Posterior cingulate gyrus (tissue), 11 donors: ENCODE results near the gene AGRN.
A peak's percentile ranks its signal among the peaks of the same experiment; 100 is the strongest.
"Not testable (repeated sequence)": the region's sequence is repeated elsewhere in the genome, so short reads cannot be mapped to it uniquely, and the experiment has no call there.

Experiments used
- DNase-seq, 10 donors: peaks; one replicate each; pipeline versions ENCODE4 v3.0.0 to v3.0.0-alpha.2; 2020 to 2021; ENCODE audit warnings: mixed read lengths in 3 of 10
- intact Hi-C: fragments of 100-400 bp; cut with DNase I; formaldehyde crosslinking; loops from one replicate; pipeline ENCODE4 v1.15.1; 2023

The AGRN gene

DNA sequence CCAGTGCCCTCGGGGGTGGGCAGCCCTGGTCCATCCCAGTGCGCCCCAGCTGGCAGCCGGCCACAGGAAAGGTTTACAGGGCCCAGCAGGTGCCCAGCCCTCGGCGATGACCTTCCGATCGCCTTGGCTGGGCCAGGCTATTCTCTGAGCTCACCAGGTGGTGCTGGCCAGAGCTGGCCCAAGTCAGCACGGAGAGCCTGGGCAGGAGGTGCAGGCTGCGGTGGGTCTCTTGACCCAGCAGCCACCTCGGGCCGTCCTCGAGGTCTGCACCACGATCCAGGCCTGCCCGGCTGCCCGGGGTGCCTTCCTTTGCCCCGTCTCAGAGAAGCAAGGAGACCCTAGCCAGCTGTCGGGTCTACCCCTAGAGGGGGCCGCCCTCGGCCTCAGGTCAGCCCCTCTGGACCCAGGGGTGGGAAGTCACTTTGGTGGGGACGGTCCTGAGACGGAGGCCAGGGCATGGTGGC, 38.4 kb upstream of the AGRN start:
- intact Hi-C loops = no loop called here
- peak in 1 of 10 donors; percentile 77 for DNase-seq

DNA sequence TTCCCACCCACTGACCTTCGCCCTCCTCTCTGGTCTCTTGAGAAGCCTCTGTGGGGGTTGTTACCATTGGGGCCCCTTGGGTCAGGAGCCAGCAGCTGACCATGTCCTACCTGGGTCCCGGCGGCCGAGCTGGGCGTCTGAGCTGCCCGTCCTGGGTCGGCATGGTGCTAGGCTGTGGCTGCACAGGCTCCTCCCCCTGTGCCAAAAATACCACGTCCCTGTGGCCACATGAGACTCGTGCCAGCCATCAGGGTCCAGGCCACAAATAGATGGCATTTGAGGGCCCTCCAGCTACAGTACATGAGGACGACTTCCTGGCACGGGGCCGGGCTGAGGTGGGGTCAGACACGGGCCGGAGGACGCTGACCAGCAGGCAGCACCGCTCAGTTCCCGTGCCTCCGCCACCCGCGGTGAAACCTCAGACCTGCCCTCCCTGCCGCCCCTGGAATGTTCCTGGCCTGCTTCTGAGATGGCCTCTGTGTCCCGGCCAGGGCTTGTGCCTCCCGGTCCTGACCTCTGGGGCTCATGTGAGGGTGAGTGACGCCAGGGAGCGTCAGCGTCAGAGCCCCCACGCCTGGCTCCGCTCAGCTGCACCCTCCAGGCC, 37.9 kb upstream of the AGRN start, which contains the start of gene PERM1:
PERM1 (minus strand) TSS at position 139 of the 604 bp plus-strand sequence. CDS start 1,064 bp downstream, outside the sequence.
- peak in 1 of 10 donors; percentile 75 for DNase-seq
- intact Hi-C loops = no loop called here

DNA sequence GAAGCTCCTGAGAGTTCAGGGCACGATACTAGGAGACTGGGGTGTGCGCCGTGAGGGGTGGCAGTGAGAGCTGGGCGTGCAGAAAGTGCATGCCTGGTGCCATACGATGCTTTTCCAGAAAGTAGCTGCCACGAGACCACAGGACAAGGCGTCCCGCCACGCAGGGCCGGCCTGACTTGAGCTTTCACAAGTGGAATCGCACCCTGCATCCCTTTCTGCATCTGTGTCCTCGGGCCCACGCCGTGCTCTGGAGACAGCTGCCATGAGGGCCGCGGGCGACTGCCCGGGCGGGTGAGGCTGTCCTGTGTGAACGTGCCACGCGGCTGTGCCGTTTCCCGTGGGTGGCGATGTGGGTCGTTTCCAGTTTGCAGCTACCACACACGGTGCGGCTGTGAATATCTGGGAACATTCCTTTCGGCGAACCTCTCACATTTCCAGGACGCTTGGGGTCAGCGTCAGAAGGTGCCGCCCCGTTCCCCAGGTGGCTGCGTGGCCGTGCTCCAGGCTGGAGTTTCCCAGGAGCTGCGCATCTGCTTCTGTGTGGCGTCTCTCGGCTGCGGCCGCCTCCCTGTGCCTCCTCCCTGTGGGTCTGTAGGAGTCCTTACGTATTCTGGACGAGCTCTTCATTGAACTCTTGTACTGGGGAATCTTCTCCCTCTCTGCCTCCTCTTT, 37.0 kb upstream of the AGRN start:
- DNase-seq = peak in 1 of 10 donors; percentile 81
- intact Hi-C loops = no loop called here

DNA sequence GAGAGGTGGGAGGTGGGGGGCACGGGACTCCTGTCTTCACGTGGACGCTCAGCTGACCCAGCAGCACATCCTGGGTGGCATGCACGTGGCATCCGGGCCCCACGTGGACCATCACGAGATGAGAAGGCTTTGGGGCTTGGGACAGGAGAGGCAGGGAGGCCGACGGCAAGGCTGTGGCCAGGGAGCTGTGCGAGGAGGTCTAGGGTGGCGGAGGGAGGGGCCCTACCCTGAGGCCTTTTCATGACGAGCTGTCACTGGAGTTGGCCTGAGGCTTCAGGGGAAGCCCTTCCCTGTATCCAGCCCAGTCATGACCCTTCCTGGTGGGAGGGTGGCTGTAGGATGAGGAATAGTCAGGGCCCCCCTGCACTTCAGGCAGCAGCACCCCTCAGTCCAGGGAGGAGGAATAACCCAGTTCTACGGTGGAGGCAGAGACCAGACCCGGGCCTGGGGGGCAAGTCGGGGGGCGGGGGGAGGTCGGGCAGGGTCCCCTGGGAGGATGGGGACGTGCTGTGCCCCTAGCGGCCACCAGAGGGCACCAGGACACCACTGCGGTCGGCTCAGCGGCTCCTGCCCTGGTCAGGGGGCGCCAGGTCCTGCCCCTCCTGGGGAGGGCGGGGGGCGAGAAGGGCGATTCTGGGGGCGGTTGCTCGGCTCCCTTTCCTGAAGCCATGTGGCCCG, 36.0 kb upstream of the AGRN start:
- peak in 4 of 10 donors; percentile 50 to 92 (median 64) for DNase-seq
- intact Hi-C loops = loop anchor here (1.0 to 2.0 kb wide), 2 partner anchors 17 to 79 kb away; no protein-coding TSS in a partner anchor

DNA sequence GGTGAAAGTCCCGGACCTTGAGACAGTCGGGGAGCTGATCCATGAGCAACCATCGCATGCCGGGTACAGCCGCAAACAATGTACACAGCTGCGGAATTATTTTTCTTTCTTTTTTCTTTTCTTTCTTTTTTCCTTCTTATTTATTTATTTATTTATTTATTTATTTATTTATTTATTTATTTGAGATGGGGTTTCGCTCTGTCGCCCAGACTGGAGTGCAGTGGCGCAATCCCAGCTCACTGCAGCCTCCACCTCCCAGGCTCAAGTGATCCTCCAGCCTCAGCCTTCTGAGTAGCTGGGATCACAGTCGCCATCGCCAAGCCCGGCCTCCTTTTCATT, 35.5 kb upstream of the AGRN start:
- peak in 1 of 10 donors; percentile 35 for DNase-seq
- intact Hi-C loops = loop anchor here (1.0 to 2.0 kb wide), 2 partner anchors 17 to 78 kb away; no protein-coding TSS in a partner anchor

DNA sequence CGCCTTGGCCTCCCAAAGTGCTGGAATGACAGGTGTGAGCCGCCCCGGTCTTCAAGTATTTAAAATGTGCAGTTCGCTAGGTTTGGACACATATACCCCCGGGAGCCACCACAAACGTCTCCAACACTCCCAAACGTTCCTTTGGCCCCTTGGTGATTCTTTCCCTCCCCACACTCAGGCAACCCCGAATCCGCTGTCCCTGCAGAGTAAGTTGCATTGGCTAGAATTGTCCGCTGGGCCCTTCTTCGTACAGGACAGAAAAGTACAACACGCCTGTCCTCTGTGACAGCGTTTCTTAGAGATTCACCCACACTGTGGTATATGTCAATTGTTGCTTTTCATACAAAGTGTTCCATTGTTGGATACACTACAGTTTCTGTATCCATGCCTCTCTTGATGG, 34.8 kb upstream of the AGRN start:
- peak in 1 of 10 donors; percentile 61 for DNase-seq
- intact Hi-C loops = loop anchor here (2.0 kb wide), 1 partner anchor 78 kb away; no protein-coding TSS in a partner anchor

DNA sequence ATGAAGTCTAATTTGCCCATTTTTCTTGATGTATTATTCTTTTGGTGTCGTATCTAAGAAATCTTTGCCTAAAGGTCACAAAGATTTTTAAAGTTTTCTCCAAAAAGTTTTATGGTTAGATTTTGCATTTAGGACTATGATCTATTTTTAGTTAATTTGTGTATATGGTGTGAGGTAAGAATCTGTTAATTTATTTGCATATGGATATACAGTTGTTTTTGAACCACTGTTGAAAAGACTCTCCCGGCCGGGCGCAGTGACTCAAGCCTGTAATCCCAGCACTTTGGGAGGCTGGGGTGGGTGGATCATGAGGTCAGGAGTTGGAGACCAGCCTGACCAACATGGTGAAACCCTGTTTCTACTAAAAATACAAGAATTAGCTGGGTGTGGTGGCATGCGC, 31.9 kb upstream of the AGRN start:
- intact Hi-C loops, DNase-seq: not testable (repeated sequence)

DNA sequence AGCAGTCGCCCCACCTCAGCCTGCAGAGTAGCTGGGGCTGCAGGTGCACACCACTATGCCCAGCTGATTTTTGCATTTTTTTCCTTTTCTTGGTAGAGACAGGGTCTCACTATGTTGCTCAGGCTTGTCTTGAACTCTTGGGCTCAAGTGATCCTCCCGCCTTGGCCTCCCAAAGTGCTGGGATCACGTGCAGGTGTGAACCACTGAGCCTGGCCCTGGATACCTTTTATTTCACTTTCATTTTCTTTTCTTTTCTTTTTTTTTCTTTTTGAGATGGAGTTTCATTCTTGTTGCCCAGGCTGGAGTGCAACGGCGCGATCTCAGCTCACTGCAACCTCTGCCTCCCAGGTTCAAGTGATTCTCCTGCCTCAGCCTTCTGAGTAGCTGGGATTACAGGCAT, 28.6 kb upstream of the AGRN start:
- intact Hi-C loops = not testable (repeated sequence)

DNA sequence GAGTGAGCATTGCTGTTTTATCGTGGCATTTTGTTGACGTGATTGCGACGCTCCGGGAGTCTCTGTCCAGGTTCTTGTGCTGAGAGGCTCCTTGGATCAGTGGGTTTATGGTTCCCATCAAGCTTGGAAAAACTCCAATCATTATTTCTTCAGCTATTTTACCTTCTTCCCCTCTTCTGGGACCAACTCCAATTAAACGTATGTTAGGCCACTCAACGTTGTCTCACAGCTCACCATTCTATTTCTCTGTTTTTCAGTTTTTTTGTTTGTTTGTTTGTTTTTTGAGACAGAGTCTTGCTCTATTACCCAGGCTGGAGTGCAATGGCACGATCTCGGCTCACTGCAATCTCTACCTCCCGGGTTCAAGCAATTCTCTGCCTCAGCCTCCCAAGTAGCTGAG, 28.0 kb upstream of the AGRN start:
- peak in 1 of 10 donors; percentile 32 for DNase-seq
- intact Hi-C loops = no loop called here

More for the DNA sequence above, 28.6 kb upstream of the AGRN start:
- DNase-seq = not testable (repeated sequence)

DNA sequence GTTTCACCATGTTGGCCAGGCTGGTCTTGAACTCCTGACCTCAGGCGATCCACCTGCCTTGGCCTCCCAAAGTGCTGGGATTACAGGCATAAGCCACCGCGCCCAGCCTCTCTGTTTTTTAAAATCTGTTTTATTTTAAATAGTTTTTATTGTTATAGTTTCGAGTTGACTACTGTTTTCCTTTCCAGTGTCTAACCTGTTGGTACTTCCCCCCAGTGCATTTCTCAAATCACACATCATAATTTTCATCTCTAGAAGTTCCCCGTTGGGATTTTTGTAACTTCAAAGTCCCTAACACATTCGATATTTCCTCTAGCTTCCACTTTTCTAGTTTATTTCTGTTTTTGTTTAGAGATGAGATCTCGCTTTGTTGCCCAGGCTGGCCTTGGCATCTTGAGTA, 27.6 kb upstream of the AGRN start:
- no peak for DNase-seq
- intact Hi-C loops = no loop called here

DNA sequence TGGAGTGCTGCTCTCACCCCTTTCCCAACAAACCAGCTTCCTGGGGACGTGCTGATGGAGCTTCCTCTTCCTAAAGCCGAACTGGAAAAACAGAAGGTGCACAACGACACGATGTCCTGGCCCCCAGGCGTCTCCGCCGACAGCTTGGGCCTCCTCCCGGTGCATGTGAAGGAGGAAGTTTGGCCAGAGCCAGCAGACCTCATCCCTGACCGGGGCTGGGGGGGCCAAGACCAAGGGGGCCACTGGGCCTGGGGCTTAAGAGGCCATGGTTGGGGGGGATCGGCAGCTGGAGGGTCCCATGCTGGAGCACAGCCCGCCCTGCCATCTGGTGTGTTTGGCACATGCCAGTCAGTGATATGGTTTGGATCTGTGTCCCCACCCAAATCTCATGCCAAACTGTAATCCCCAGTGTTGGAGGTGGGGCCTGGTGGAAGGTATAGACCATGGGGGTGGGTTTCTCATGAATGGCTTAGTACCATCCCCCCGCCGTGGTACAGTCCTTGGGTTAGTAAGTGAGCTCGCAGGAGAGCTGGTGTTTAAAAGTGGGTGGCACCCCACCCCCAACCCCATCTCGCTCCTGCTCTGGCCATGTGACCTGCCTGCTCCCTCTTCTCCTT, 26.4 kb upstream of the AGRN start:
- intact Hi-C loops = no loop called here
- peak in 1 of 10 donors; percentile 62 for DNase-seq

DNA sequence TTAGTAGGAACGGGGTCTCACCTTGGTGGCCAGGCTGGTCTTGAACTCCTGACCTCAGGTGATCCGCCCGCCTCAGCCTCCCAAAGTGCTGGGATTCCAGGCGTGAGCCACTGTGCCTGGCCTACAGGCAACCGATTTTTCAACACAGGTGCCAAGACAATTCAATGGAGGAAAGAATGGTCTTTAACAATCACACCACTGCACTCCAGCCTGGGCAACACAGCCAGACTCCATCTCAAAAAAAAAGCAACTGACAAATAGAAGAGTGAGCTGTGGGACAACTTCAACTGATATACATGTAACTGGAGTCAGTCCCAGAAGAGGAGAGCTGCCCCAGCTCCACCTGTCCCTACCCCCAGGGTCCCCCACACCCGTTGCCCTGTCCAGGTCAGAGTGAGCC, 25.4 kb upstream of the AGRN start:
- DNase-seq = peak in 1 of 10 donors; percentile 67
- intact Hi-C loops = not testable (repeated sequence)

DNA sequence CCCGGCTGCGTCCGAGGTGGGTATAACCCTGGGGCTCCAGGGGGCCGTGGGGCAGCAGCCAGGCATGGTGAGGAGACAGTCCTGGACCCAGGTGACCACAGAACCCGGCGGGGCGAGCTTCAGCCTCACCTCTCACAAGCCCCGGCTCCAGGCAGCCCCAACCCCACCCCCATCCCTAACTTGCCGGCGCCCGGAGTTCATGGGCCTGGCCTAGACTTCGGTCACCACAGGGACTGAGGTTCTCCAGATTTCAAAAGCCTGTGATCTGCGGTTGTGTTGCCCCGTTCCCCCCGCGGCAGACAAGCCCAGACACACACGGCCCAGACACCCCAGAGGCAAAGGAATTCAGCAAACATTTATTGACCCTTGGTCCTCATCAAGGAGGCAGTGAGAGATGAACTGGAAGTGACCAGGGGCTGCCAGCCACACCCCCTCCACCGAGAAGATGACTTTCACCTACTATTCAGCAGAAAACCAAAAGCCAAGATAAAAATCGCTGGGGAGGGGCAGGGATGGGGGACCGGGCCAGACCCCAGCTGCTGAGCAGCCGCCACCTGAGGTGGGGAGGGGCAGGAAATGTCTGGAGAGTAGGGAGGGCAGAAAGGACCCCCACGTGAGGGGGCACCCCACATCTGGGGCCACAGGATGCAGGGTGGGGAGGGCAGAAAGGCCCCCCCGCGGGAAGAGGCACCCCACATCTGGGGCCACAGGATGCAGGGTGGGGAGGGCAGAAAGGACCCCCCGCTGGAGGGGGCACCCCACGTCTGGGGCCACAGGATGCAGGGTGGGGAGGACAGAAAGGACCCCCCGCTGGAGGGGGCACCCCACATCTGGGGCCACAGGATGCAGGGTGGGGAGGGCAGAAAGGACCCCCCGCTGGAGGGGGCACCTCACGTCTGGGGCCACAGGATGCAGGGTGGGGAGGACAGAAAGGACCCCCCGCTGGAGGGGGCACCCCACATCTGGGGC, 24.0 kb upstream of the AGRN start:
- intact Hi-C loops = no loop called here
- peak in 1 of 10 donors; percentile 80 for DNase-seq

DNA sequence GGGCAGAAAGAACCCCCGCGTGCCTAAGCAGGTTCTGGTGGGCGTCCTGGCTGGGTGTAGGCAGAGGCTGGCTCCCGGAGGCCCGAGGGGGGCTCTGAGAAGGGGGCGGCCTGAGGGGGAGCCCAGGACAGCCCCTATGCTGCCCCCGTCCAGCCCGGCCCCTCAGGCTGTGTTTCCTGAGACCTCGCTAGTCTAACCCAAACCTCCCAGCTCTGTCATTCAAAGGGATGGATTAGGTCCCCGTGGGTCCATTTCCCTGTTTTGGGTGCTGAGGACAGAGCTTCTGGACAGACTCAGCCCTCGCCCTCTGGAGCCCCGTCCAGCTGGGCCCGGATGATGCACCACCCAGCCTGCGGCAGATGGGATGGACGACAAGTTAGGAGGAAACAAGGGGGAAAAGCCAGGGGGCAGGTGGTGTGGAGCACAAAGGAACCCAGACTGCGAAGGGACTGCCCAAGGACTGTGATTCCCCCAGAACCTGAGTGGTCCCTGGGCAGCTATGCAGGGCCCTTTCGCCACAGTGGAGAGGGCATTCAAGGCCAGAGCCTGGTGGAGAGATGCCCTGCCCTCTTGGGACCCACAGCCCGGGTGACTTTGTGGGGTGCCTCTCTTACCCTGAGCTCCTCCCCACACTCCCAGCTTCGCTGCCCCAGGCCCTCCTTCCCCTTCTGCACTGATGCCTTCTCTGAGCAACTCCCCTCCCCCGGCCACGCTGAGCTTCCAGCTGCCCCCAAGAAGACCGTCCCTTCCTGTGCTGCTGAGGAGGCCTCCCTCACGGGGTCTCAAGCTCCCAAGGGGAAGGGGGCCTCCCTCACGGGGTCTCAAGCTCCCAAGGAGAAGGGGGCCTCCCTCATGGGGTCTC, 22.8 kb upstream of the AGRN start:
- peak in 1 of 10 donors; percentile 72 for DNase-seq
- intact Hi-C loops = no loop called here

DNA sequence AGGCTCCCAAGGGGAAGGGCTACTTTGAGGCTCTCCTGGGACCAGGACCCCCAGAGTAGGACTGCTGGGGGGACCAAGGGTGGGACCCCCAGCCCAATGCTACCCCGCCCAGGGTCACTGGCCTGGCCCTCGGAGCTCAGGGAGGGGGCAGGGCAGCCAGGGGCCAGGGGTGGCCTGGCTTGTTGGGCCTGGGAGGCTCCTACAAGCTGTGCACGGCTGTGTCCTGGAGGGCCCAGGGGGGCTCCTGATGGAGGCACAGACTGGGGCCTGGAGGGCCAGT, 22.3 kb upstream of the AGRN start:
- DNase-seq = peak in 1 of 10 donors; percentile 69
- intact Hi-C loops = no loop called here

DNA sequence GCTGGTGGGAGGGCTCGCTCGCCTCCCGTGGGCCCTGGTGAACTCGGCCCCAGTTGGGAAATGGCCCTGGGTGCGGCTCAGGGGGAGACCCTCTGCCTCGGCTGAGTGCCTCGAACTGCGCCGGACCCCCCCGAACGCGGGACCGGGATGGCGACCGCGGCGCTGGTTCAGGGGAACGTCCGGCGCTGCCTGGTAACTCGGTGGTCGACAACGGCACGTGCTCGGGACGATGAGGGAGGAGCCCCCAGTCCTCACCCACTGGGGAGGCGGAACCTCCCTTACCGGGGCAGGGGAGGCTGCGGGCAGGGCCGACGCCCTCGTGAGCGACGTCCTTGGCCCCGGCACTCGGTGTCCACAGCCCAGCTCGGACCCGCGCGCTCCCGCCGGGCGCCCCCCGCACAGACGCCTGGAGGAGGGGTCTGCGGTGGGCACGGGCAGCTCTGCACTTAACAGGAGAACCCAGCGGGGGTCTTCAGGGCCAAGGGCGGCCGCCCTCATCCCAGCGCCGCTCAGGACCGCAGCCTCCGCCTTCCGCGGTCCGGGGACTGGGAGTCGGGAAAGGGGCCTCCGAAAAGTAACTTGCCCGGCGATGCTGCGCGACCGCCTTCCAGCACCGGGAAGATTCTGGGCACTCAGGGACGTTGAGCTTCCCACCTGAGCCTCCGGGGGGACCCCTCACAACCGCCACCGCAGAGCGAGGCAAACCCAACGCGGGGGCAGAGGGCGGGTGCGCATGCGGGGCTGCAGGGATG, 21.8 kb upstream of the AGRN start:
- DNase-seq = peak in 2 of 10 donors; percentile 76 to 83
- intact Hi-C loops = no loop called here

DNA sequence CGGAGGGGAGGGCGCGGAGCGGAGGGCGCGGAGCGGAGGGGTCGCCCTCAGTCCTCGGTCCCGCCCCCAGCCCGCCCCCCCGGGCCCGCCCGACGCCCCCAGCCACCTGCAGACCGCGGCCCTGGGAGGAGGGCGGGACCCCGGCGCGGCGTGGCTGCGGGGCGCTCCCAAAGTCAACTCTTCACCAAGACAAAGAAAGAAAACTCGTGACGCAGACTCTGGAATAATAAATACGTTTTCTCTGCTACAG, 21.2 kb upstream of the AGRN start:
- DNase-seq = no peak
- intact Hi-C loops = no loop called here

DNA sequence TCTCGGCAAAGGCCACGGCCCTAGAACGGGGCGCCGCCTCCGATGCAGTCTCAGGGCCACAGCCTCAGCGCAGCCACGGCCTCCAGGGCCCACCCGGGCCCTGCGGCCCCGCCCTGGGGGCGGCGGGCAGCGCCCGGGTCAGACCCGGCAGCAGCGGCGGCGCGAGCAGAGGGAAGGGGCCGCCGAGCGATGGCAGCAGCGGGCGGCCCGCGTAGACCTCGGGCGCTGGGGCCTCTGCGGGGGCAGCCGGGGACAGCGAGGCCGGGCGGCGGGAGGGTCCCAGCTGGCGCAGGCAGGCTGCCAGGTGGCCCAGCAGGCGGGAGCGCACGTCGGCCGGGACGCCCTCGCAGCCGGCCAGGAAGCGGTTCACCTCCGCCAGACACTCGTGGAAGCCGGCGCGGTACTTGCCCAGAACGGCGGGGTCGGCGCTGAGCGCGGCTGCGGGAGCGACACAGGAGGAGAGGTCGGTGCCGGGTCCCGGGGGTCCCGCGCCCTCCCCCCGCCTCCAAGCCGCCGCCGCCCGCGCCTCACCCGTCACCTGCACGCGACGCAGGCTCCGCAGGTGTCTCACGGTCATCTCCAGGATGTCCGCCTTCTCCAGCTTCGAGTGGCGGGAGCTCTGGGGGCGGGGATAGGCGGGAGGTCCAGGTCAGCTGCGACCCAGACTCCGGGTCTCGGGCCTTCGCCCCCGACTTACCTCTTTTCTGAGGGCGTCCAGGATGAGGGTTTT, 20.8 kb upstream of the AGRN start:
- peak in 1 of 10 donors; percentile 85 for DNase-seq
- intact Hi-C loops = no loop called here
